Neural progenitor cell (in vitro differentiated cells): ENCODE results near the gene MYOM1. TPM values are rescaled to one million over a fixed set of nuclear protein-coding genes. Genes with fewer than 3 reads are reported as not detected.
A peak's percentile ranks its signal among the peaks of the same experiment; 100 is the strongest.

Source experiments
- DNase-seq: peaks from one replicate; pipeline ENCODE4 v3.0.0-alpha.2; 2016; ENCODE audit warnings: low spot score
- H2AFZ ChIP-seq: fragments of 200-600 bp; sonication (generic); replicated peaks from 2 replicates; pipeline ENCODE4 v1.6.1; 2016; ENCODE audit warnings: antibody characterized with exemption
- H3F3A ChIP-seq: fragments of 200-600 bp; sonication (generic); 2 replicates; pipeline ENCODE4 v1.6.1; 2016; ENCODE audit warnings: antibody characterized with exemption, low read depth
- H3K27ac ChIP-seq: fragments of 200-600 bp; sonication (generic); 2 replicates; pipeline ENCODE4 v1.5.1; 2016; ENCODE audit warnings: mild to moderate bottlenecking
- H3K27me3 ChIP-seq: fragments of 200-600 bp; sonication (generic); 2 replicates; pipeline ENCODE4 v1.6.1; 2016; ENCODE audit warnings: mild to moderate bottlenecking, moderate library complexity
- H3K36me3 ChIP-seq: fragments of 200-600 bp; sonication (generic); 2 replicates; pipeline ENCODE4 v1.5.1; 2016
- H3K4me1 ChIP-seq: fragments of 200-600 bp; sonication (generic); 2 replicates; pipeline ENCODE4 v1.6.1; 2016; ENCODE audit warnings: mixed run types
- H3K4me2 ChIP-seq: fragments of 200-600 bp; sonication (generic); 2 replicates; pipeline ENCODE4 v1.6.1; 2016
- H3K4me3 ChIP-seq: fragments of 200-600 bp; sonication (generic); 2 replicates; pipeline ENCODE4 v1.5.1; 2016
- H3K79me2 ChIP-seq: fragments of 200-600 bp; sonication (generic); 2 replicates; pipeline ENCODE4 v1.6.1; 2016; ENCODE audit warnings: low read depth
- H3K9ac ChIP-seq: fragments of 200-600 bp; sonication (generic); 2 replicates; pipeline ENCODE4 v1.6.1; 2016
- H3K9me3 ChIP-seq: fragments of 200-600 bp; sonication (generic); 2 replicates; pipeline ENCODE4 v1.5.1; 2016; ENCODE audit warnings: low read depth
- H4K20me1 ChIP-seq: fragments of 200-600 bp; sonication (generic); 2 replicates; pipeline ENCODE4 v1.6.1; 2016; ENCODE audit warnings: low read depth
- H3K27ac Mint-ChIP-seq: 3 replicates; pipeline ENCODE4 v1.8.0; 2021; ENCODE audit warnings: mixed read lengths
- H3K27me3 Mint-ChIP-seq: 2 replicates; pipeline ENCODE4 v1.8.0; 2022; ENCODE audit warnings: low read depth, mild to moderate bottlenecking, inconsistent platforms, moderate library complexity, mixed read lengths; ENCODE audit not compliant: insufficient read depth
- H3K36me3 Mint-ChIP-seq: 3 replicates; pipeline ENCODE4 v1.8.0; 2021; ENCODE audit warnings: mixed read lengths
- H3K4me1 Mint-ChIP-seq: 3 replicates; pipeline ENCODE4 v1.8.0; 2021; ENCODE audit warnings: mixed read lengths
- H3K4me3 Mint-ChIP-seq: 3 replicates; pipeline ENCODE4 v1.8.0; 2021; ENCODE audit warnings: mild to moderate bottlenecking, moderate library complexity, mixed read lengths
- H3K9me3 Mint-ChIP-seq: 3 replicates; pipeline ENCODE4 v1.8.0; 2020; ENCODE audit warnings: mixed read lengths
- CTCF ChIP-seq: fragments of 200-600 bp; sonication (generic); IDR thresholded peaks from 2 replicates; pipeline ENCODE4 v1.5.1; 2017; ENCODE audit warnings: antibody characterized with exemption, mild to moderate bottlenecking
- EZH2 ChIP-seq: fragments of 200-600 bp; sonication (generic); IDR thresholded peaks from 2 replicates; pipeline ENCODE4 v1.6.1; 2017; ENCODE audit warnings: antibody characterized with exemption, mild to moderate bottlenecking, moderate library complexity
- EZH2phosphoT487 ChIP-seq: fragments of 200-600 bp; sonication (generic); IDR thresholded peaks from 2 replicates; pipeline ENCODE4 v1.6.1; 2017; ENCODE audit warnings: antibody characterized with exemption
- total RNA-seq: library from RNA; depleted of rRNA; stranded (reverse); fragments of >200 nt; gene quantifications from 2 replicates; pipeline ENCODE4 v1.2.3, GENCODE V29; 2015; ENCODE audit warnings: low replicate concordance

Gene MYOM1
- total RNA-seq, 1 donor from 2014 or later, result 0.45 TPM

- Mint-ChIP-seq H3K9me3 (peaks cover 6% of the 10 kb centered on the region), H3K36me3 (no peaks in the 10 kb centered on the region), H3K27ac (peak overlapping the region; percentile 89), H3K4me1 (peaks cover 19% of the 10 kb centered on the region), H3K4me3 (no peak overlapping the region), H3K27me3 (peaks cover 2% of the 10 kb centered on the region)
- H3K4me3 ChIP-seq, result no peak overlapping the region
- DNase-seq, result no peak
- peaks cover 17% of the 10 kb centered on the region for H3K4me1 ChIP-seq
- H2AFZ ChIP-seq, result peak overlapping the region; percentile 73
- no peak overlapping the region for H3K27ac ChIP-seq
- H3K4me2 ChIP-seq, result no peak overlapping the region
- H3K36me3 ChIP-seq, result no peaks in the 10 kb centered on the region
- no peaks in the 10 kb centered on the region for H4K20me1 ChIP-seq
- no peaks in the 10 kb centered on the region for H3K9me3 ChIP-seq
- TF ChIP-seq CTCF (no peak), EZH2 (no peak), EZH2phosphoT487 (no peak)
- H3K27me3 ChIP-seq, result no peaks in the 10 kb centered on the region
- peaks cover 18% of the 10 kb centered on the region for H3F3A ChIP-seq
- no peaks in the 10 kb centered on the region for H3K79me2 ChIP-seq
- no peak overlapping the region for H3K9ac ChIP-seq
Observed at GRCh38 chr18:3037423-3037915, 182.3 kb downstream of the MYOM1 start.

GRCh38 chr18:3036108-3036507 is 183.7 kb downstream of the MYOM1 start:
- Histone ChIP-seq H3K4me1 (peaks cover 4% of the 10 kb centered on the region), H3K27me3 (no peaks in the 10 kb centered on the region), H3K9me3 (no peaks in the 10 kb centered on the region), H2AFZ (no peak overlapping the region), H3K79me2 (no peaks in the 10 kb centered on the region), H3K9ac (no peak overlapping the region), H3F3A (peaks cover 4% of the 10 kb centered on the region), H3K36me3 (no peaks in the 10 kb centered on the region), H3K4me2 (no peak overlapping the region), H3K27ac (no peak overlapping the region), H4K20me1 (no peaks in the 10 kb centered on the region), H3K4me3 (no peak overlapping the region)
- no peak for TF ChIP-seq EZH2phosphoT487
- no peak for TF ChIP-seq EZH2
- no peak for TF ChIP-seq CTCF
- Mint-ChIP-seq H3K27me3 (peaks cover 2% of the 10 kb centered on the region), H3K9me3 (peaks cover 6% of the 10 kb centered on the region), H3K4me3 (no peak overlapping the region), H3K4me1 (peaks cover 20% of the 10 kb centered on the region), H3K27ac (no peak overlapping the region), H3K36me3 (no peaks in the 10 kb centered on the region)
- no peak for DNase-seq

GRCh38 chr18:3035635-3036034 is 184.1 kb downstream of the MYOM1 start:
- Histone ChIP-seq H2AFZ (no peak overlapping the region), H3K27me3 (no peaks in the 10 kb centered on the region), H3K27ac (no peak overlapping the region), H3K9me3 (no peaks in the 10 kb centered on the region), H4K20me1 (no peaks in the 10 kb centered on the region), H3F3A (no peaks in the 10 kb centered on the region), H3K4me2 (no peak overlapping the region), H3K36me3 (no peaks in the 10 kb centered on the region), H3K4me3 (no peak overlapping the region), H3K9ac (no peak overlapping the region), H3K79me2 (no peaks in the 10 kb centered on the region), H3K4me1 (no peaks in the 10 kb centered on the region)
- Mint-ChIP-seq H3K27me3 (peaks cover 2% of the 10 kb centered on the region), H3K36me3 (no peaks in the 10 kb centered on the region), H3K4me3 (no peak overlapping the region), H3K27ac (no peak overlapping the region), H3K4me1 (peaks cover 20% of the 10 kb centered on the region), H3K9me3 (peaks cover 6% of the 10 kb centered on the region)
- no peak for DNase-seq
- no peak for TF ChIP-seq CTCF
- no peak for TF ChIP-seq EZH2phosphoT487
- TF ChIP-seq EZH2, result no peak
